ENCODE measurements around the gene SETD2. TPM values are rescaled to one million over a fixed set of nuclear protein-coding genes. Genes with fewer than 3 reads are reported as not detected.

SETD2 gene
- polyA plus RNA-seq, 1 experiment = 30.8 TPM

DNA sequence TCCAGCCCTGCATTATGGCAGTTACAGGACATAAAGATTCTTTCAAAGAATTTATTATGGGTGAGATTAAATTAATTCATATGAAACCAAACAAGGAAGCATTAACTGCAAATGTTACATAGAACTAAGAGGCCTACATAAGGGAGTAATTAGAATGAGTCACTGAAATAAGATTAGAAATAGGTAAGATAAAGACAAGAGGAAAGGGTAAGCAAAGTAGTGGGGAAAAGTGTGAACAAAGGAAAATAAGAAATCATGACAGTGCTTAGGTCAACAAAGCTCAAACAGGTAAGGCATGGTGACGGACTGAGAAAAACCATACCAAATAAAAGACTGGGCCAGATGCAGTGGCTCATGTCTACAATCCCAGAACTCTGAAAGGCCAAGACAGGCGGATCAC lies 74.3 kb downstream of the SETD2 start:
- POLR2A ChIA-PET = no interaction called here
- no peaks in the 10 kb centered on the region for H3K9me3 ChIP-seq (ENCODE audit: control insufficient read depth, insufficient read depth, low read length)
- H3K27ac ChIP-seq (ENCODE audit: low read depth, low read length) = no peak overlapping the region
- TF ChIP-seq, protein P1, sequence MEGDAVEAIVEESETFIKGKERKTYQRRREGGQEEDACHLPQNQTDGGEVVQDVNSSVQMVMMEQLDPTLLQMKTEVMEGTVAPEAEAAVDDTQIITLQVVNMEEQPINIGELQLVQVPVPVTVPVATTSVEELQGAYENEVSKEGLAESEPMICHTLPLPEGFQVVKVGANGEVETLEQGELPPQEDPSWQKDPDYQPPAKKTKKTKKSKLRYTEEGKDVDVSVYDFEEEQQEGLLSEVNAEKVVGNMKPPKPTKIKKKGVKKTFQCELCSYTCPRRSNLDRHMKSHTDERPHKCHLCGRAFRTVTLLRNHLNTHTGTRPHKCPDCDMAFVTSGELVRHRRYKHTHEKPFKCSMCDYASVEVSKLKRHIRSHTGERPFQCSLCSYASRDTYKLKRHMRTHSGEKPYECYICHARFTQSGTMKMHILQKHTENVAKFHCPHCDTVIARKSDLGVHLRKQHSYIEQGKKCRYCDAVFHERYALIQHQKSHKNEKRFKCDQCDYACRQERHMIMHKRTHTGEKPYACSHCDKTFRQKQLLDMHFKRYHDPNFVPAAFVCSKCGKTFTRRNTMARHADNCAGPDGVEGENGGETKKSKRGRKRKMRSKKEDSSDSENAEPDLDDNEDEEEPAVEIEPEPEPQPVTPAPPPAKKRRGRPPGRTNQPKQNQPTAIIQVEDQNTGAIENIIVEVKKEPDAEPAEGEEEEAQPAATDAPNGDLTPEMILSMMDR (IDR thresholded peaks at IDR 0.05; ENCODE audit: low read depth, low read length) = no peak
- CTCF ChIA-PET = no interaction called here
- H3K4me3 ChIP-seq (ENCODE audit: low read depth, low read length) = no peak overlapping the region
- H3K27me3 ChIP-seq (ENCODE audit: control insufficient read depth, insufficient read depth, low read length) = no peaks in the 10 kb centered on the region
- no peak for DNase-seq (ENCODE audit: low read depth, low spot score)

DNA sequence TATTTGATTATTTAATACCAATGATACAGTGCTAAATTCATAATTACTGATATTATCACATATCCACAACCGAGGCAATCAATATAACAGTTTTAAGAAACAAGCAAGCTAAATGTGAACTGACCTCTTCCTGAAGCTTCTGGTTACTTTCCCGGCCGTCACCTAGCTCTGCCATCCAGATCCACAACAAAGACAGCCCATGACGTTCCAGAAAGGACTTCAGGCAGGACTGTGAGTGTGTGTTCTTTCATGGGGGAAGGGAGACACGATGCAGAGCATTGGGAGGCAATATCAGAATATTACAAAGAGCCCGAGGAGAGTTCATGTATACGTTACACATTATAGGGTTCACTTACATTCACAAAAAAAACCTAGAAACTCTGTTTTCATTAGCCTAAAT lies 77.8 kb downstream of the SETD2 start:
- no peak overlapping the region for H3K27ac ChIP-seq (ENCODE audit: low read depth, low read length)
- TF ChIP-seq, protein P1 (IDR thresholded peaks at IDR 0.05; ENCODE audit: low read depth, low read length) = no peak
- POLR2A ChIA-PET = no interaction called here
- no peaks in the 10 kb centered on the region for H3K27me3 ChIP-seq (ENCODE audit: control insufficient read depth, insufficient read depth, low read length)
- no peak overlapping the region for H3K4me3 ChIP-seq (ENCODE audit: low read depth, low read length)
- CTCF ChIA-PET = interaction anchor here (0.6 kb wide), 1 partner anchor 10 kb away, joined by 5 read pairs; no protein-coding TSS in a partner anchor
- H3K9me3 ChIP-seq (ENCODE audit: control insufficient read depth, insufficient read depth, low read length) = no peaks in the 10 kb centered on the region
- DNase-seq (ENCODE audit: low read depth, low spot score) = no peak

DNA sequence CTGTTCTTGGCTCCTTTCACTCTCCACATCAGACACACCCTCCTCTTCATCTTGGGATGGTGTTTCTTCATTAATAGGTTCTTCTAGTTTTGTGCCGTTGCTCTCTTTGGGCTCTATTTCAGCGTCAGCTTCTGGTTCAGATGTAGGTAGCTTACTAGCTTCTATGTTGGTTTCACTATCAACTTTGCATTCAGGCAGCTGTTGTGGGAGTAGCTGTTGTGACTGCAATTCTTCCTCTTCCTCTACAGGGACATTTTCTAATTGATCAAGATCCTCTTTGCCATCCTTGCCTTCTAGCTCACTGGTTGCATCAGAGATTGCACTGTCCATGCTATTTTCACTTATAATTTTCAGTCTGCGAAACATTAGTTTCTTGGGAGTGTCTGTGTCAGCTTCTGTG lies 80.1 kb downstream of the SETD2 start:
- H3K4me3 ChIP-seq (ENCODE audit: low read depth, low read length) = no peak overlapping the region
- POLR2A ChIA-PET = interaction anchor here (0.5 kb wide), 1 partner anchor 12 kb away, joined by 3 read pairs; no protein-coding TSS in a partner anchor
- no peak for DNase-seq (ENCODE audit: low read depth, low spot score)
- H3K27ac ChIP-seq (ENCODE audit: low read depth, low read length) = no peak overlapping the region
- H3K9me3 ChIP-seq (ENCODE audit: control insufficient read depth, insufficient read depth, low read length) = no peaks in the 10 kb centered on the region
- CTCF ChIA-PET = interaction anchor here (2.4 kb wide), 1 partner anchor 12 kb away, joined by 6 read pairs; no protein-coding TSS in a partner anchor
- TF ChIP-seq, protein P1 (IDR thresholded peaks at IDR 0.05; ENCODE audit: low read depth, low read length) = no peak
- no peaks in the 10 kb centered on the region for H3K27me3 ChIP-seq (ENCODE audit: control insufficient read depth, insufficient read depth, low read length)

DNA sequence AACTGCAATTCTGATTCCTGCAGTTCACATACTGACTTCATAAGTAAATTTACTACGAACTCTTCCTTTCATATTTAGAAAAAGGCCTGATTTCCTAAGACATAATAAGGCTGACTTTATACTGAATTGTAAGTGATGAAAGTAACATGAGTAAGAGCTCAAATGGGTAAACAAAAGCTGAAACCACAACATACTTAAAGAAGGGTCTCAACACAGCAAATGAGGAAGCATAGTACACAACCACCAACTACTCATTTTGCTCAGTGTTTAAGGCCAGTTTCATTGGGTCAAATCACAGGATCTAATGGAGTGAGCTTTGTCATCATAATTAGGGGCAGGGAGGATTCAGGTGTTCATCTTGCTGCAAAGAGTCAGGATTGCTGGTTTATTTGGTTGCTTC lies 81.4 kb downstream of the SETD2 start:
- no peak overlapping the region for H3K4me3 ChIP-seq (ENCODE audit: low read depth, low read length)
- H3K9me3 ChIP-seq (ENCODE audit: control insufficient read depth, insufficient read depth, low read length) = no peaks in the 10 kb centered on the region
- POLR2A ChIA-PET = interaction anchor here (0.6 to 1.3 kb wide), 3 partner anchors 36 to 86 kb away, joined by 3 to 8 read pairs (median 6); partner anchors contain the start of gene SETD2
- TF ChIP-seq, protein P1 (IDR thresholded peaks at IDR 0.05; ENCODE audit: low read depth, low read length) = no peak
- peak; percentile 59 for DNase-seq (ENCODE audit: low read depth, low spot score)
- CTCF ChIA-PET = interaction anchor here (0.5 to 2.4 kb wide), 4 partner anchors 14 to 241 kb away, joined by 3 to 6 read pairs (median 3); no protein-coding TSS in a partner anchor
- peak overlapping the region; percentile 53 for H3K27ac ChIP-seq (ENCODE audit: low read depth, low read length)
- no peaks in the 10 kb centered on the region for H3K27me3 ChIP-seq (ENCODE audit: control insufficient read depth, insufficient read depth, low read length)

DNA sequence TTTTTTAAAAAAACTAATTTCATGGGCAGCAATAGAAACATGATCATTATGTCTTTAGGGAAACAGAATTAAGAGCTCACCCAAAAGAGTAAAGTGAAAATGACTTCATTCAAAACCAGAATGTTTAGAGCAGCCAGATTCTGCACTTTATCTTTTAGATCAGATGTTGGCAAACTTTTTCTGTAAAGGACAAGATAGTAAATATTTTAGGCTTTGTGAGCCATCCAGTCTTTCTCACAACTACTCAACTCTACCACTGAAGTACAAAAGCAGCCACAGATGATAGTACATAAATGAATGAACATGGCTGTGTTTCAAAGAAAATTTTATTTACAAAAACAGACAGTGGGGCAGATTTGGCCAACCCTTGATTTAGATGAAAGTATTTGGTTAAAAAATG lies 84.5 kb downstream of the SETD2 start:
- TF ChIP-seq, protein P1 (IDR thresholded peaks at IDR 0.05; ENCODE audit: low read depth, low read length) = no peak
- no peaks in the 10 kb centered on the region for H3K27me3 ChIP-seq (ENCODE audit: control insufficient read depth, insufficient read depth, low read length)
- ChIA-PET POLR2A (no interaction called here), CTCF (no interaction called here)
- no peaks in the 10 kb centered on the region for H3K9me3 ChIP-seq (ENCODE audit: control insufficient read depth, insufficient read depth, low read length)
- no peak for DNase-seq (ENCODE audit: low read depth, low spot score)
- H3K27ac ChIP-seq (ENCODE audit: low read depth, low read length) = no peak overlapping the region
- H3K4me3 ChIP-seq (ENCODE audit: low read depth, low read length) = no peak overlapping the region
